Fibroblast of villous mesenchyme (primary cell): ENCODE data around the gene FSTL4. TPM values are rescaled to one million over a fixed set of nuclear protein-coding genes. Genes with fewer than 3 reads are reported as not detected.

ENCODE experiments used
- DNase-seq: peaks from one replicate; pipeline ENCODE4 v3.0.0-alpha.2; 2010; ENCODE audit warnings: low read depth
- H3K4me3 ChIP-seq: 2 replicates; pipeline ENCODE4 v1.5.1; 2011; ENCODE audit warnings: low read depth, mild to moderate bottlenecking, low read length
- total RNA-seq: library from RNA; depleted of rRNA; stranded (reverse); fragments of >200 nt; gene quantifications from 2 replicates; pipeline ENCODE4 v1.2.3, GENCODE V29; 2012
- TF ChIP-seq, protein P1 (sequence below): IDR thresholded peaks from 2 replicates; pipeline ENCODE4 v1.5.1; 2012; ENCODE audit warnings: low read depth, mild to moderate bottlenecking, low read length; ENCODE audit not compliant: insufficient read depth

FSTL4 gene
- total RNA-seq, 1 donor = not detected

DNA sequence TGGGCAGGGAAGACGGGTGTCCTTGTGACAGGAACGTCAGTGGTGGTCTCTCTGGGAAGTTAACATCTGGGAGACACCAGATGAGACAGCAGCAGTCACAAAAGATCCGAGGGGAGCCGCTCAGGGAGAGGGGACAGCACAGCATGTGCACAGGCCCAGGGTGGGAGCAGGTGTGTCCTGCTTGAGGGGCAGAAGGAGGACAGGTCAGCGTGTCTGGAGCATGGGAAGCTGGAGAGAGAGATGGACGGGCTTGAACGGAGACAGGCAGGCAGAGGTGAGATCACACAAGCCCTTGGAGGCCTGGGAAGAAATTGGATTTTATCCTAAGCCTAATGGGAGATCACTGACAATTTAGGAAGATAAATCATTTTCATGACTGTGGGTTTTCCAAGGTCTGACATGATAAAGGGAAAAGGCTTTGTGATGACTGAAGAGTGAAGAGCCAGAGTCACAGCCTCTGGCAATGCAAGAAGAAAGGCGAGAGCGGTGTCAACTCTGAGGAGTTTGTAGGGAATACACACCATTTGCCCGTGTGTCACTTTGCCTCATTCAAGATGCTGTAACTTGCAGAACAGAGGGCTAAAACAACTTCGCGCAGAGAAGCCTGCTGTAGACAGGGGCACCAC, 88.3 kb downstream of the FSTL4 start:
- no peak overlapping the region for H3K4me3 ChIP-seq
- TF ChIP-seq, protein P1, sequence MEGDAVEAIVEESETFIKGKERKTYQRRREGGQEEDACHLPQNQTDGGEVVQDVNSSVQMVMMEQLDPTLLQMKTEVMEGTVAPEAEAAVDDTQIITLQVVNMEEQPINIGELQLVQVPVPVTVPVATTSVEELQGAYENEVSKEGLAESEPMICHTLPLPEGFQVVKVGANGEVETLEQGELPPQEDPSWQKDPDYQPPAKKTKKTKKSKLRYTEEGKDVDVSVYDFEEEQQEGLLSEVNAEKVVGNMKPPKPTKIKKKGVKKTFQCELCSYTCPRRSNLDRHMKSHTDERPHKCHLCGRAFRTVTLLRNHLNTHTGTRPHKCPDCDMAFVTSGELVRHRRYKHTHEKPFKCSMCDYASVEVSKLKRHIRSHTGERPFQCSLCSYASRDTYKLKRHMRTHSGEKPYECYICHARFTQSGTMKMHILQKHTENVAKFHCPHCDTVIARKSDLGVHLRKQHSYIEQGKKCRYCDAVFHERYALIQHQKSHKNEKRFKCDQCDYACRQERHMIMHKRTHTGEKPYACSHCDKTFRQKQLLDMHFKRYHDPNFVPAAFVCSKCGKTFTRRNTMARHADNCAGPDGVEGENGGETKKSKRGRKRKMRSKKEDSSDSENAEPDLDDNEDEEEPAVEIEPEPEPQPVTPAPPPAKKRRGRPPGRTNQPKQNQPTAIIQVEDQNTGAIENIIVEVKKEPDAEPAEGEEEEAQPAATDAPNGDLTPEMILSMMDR = no peak
- no peak for DNase-seq

DNA sequence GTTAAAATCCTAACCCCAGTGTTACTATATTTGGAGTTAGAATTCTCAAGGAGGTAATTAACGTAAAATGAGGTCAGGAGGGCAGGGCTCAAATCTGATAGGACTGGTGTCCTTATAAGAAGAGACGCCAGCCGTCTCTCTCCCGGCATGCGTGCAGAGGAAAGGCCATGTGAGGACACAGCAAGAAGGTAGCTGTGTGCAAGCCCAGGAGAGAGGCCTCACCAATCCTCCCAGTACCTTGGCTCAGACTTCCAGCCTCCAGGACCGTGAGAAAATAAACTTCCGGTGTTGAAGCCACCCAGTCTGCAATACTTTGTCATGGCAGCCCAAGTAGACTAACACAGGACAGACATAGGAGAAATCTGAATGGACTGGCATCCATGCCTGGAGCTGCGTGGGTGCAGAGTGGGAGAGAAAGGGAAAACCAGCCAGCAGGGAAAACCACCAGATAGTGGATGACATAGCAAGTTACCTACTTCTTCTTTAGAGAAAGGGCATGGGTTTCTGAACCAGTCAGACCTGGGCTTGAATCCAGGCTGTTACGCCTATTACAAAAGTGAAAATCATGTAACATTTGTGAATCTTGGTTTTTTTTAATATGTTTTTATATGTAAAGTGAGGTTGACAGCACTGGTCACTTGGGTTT, 89.2 kb downstream of the FSTL4 start:
- no peak for DNase-seq
- TF ChIP-seq, protein P1 = no peak
- no peak overlapping the region for H3K4me3 ChIP-seq

DNA sequence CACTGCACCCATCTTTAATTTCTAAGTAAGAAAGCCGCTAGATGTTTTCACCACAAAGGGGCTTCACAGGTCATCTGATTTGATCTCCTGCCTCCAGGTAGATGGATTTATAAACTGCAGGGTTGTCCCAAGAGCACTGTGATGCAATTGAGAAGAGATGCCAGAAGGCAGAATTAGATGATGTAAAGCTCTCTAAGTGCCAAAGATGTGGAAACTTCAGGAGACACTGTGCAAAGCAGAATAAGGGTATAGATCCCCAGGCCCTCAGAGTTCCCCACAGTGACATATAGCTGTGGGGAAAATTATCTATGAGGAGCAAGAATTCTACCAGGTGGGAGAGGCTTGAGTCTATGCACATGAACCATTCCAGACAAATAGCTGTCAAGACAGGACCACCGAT, 90.5 kb downstream of the FSTL4 start:
- TF ChIP-seq, protein P1 = no peak
- H3K4me3 ChIP-seq = no peak overlapping the region
- DNase-seq = no peak

- no peak overlapping the region for H3K4me3 ChIP-seq
- no peak for DNase-seq
- TF ChIP-seq, protein P1 = no peak
Measured at GRCh38 chr5:133520991-133521706, 91.2 kb downstream of the FSTL4 start.

- TF ChIP-seq, protein P1 = no peak
- no peak for DNase-seq
- H3K4me3 ChIP-seq = no peak overlapping the region
Measured at GRCh38 chr5:133520062-133520461, 92.3 kb downstream of the FSTL4 start.

GRCh38 chr5:133519191-133519590, 93.2 kb downstream of the FSTL4 start:
- DNase-seq = no peak
- no peak overlapping the region for H3K4me3 ChIP-seq
- TF ChIP-seq, protein P1 = no peak
